Prostate gland (tissue), 2 donors: ENCODE data around the gene ULBP1.
"Not testable (repeated sequence)": the region's sequence is repeated elsewhere in the genome, so short reads cannot be mapped to it uniquely, and the experiment has no call there.

Experiments
- POLR2A ChIP-seq: fragments of 450-650 bp; IDR thresholded peaks from one replicate; pipeline ENCODE4 v1.6.1; 2016; ENCODE audit warnings: antibody characterized with exemption, mild to moderate bottlenecking
- POLR2AphosphoS5 ChIP-seq: sonication (generic); formaldehyde crosslinking; IDR thresholded peaks from one replicate; pipeline ENCODE4 v1.6.1; 2017; ENCODE audit warnings: antibody characterized with exemption
- TF ChIP-seq, protein P1 (sequence below), 4 experiments: fragments of 200-600 bp in 2 of 4; fragments of 450-650 bp in 2 of 4; sonication (generic) in 2 of 4; IDR thresholded peaks; 1 replicate in 3 of 4; 2 replicates in 1 of 4; pipeline ENCODE4 v1.5.1; 2016 to 2019; ENCODE audit warnings: antibody characterized with exemption in 4 of 4, mild to moderate bottlenecking in 2 of 4, moderate library complexity in 2 of 4

DNA sequence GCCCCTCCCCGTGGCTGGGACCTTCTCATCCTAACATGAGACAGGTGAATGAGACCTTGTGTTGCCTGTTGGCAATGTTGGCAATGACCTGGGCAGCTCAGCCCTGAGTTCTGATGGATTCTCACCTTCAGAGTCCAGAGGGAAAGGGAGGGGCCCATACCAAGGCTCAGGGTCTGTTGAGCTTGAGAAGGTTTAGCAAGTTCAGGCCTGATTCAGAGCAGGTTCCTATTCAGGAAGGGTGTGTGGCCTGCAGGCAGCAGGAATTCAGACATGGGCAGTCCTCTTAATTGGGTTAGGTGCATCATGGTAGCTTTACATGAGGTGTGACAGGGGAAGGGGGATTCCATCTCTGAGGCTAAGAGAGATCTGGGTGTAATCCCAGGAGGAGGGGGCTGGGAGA, 16.2 kb upstream of the ULBP1 start:
- TF ChIP-seq, protein P1, sequence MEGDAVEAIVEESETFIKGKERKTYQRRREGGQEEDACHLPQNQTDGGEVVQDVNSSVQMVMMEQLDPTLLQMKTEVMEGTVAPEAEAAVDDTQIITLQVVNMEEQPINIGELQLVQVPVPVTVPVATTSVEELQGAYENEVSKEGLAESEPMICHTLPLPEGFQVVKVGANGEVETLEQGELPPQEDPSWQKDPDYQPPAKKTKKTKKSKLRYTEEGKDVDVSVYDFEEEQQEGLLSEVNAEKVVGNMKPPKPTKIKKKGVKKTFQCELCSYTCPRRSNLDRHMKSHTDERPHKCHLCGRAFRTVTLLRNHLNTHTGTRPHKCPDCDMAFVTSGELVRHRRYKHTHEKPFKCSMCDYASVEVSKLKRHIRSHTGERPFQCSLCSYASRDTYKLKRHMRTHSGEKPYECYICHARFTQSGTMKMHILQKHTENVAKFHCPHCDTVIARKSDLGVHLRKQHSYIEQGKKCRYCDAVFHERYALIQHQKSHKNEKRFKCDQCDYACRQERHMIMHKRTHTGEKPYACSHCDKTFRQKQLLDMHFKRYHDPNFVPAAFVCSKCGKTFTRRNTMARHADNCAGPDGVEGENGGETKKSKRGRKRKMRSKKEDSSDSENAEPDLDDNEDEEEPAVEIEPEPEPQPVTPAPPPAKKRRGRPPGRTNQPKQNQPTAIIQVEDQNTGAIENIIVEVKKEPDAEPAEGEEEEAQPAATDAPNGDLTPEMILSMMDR (IDR thresholded peaks at IDR 0.05) = not testable (repeated sequence)
- TF ChIP-seq POLR2A, POLR2AphosphoS5: not testable (repeated sequence)
